CD8-positive, alpha-beta memory T cell (primary cell): Measurements from ENCODE around the gene SRA1. TPM values are rescaled to one million over a fixed set of nuclear protein-coding genes. Genes with fewer than 3 reads are reported as not detected.
A peak's percentile ranks its signal among the peaks of the same experiment; 100 is the strongest.

ENCODE experiments used
- CTCF ChIA-PET: fragments of 350-600 bp; sonication (Branson Sonifier 250); formaldehyde crosslinking; loops from one replicate; lab custom pipeline; 2021; ENCODE audit warnings: antibody characterized with exemption; lab: Charles Lee
- POLR2A ChIA-PET: fragments of 350-600 bp; sonication (Branson Sonifier 250); formaldehyde crosslinking; loops from one replicate; lab custom pipeline; 2021; ENCODE audit warnings: antibody characterized with exemption; lab: Charles Lee
- DNase-seq, 5 donors: peaks; one replicate each; pipeline versions ENCODE4 v3.0.0 to v3.0.0-alpha.2; 2020 to 2022; ENCODE audit warnings: mixed read lengths in 1 of 5
- H3K27ac ChIP-seq: one replicate; pipeline ENCODE4 v1.7.0; 2013; ENCODE audit warnings: low read depth, mild to moderate bottlenecking, low read length, moderate library complexity
- H3K27me3 ChIP-seq: 2 replicates; pipeline ENCODE4 v1.7.0; 2013; ENCODE audit warnings: low read length, mild to moderate bottlenecking; ENCODE audit not compliant: insufficient read depth, poor library complexity, severe bottlenecking
- H3K36me3 ChIP-seq: 2 replicates; pipeline ENCODE4 v1.7.0; 2013; ENCODE audit warnings: mild to moderate bottlenecking, low read length, moderate library complexity; ENCODE audit not compliant: insufficient read depth
- H3K4me1 ChIP-seq: 2 replicates; pipeline ENCODE4 v1.7.0; 2013; ENCODE audit warnings: mild to moderate bottlenecking, low read length, moderate library complexity; ENCODE audit not compliant: insufficient read depth
- H3K4me3 ChIP-seq: 2 replicates; pipeline ENCODE4 v1.7.0; 2013; ENCODE audit warnings: mild to moderate bottlenecking, low read length
- H3K9me3 ChIP-seq: 2 replicates; pipeline ENCODE4 v1.7.0; 2013; ENCODE audit warnings: mild to moderate bottlenecking, low read length
- H3K27ac Mint-ChIP-seq, 8 donors: one replicate each; pipeline ENCODE4 v1.8.0; 2020 to 2021; ENCODE audit warnings: mixed read lengths in 8 of 8, mild to moderate bottlenecking in 6 of 8, inconsistent platforms in 3 of 8, moderate library complexity in 3 of 8
- H3K27me3 Mint-ChIP-seq, 2 donors: one replicate each; pipeline ENCODE4 v1.8.0; 2020 to 2021; ENCODE audit warnings: mixed read lengths in 2 of 2, mild to moderate bottlenecking in 1 of 2, moderate library complexity in 1 of 2
- H3K36me3 Mint-ChIP-seq, 3 donors: one replicate each; pipeline ENCODE4 v1.8.0; 2020 to 2021; ENCODE audit warnings: mixed read lengths in 3 of 3, inconsistent platforms in 1 of 3, mild to moderate bottlenecking in 1 of 3
- H3K4me1 Mint-ChIP-seq, 3 donors: one replicate each; pipeline ENCODE4 v1.8.0; 2020 to 2021; ENCODE audit warnings: mixed read lengths in 3 of 3, inconsistent platforms in 1 of 3, mild to moderate bottlenecking in 1 of 3
- H3K4me3 Mint-ChIP-seq, 7 donors: one replicate each; pipeline ENCODE4 v1.8.0; 2020 to 2021; ENCODE audit warnings: mixed read lengths in 7 of 7, mild to moderate bottlenecking in 6 of 7, moderate library complexity in 4 of 7, inconsistent platforms in 2 of 7
- H3K9me3 Mint-ChIP-seq, 5 donors: one replicate each; pipeline ENCODE4 v1.8.0; 2020 to 2022; ENCODE audit warnings: mixed read lengths in 5 of 5, mild to moderate bottlenecking in 3 of 5, moderate library complexity in 2 of 5, inconsistent platforms in 1 of 5
- polyA plus RNA-seq: library from polyadenylated mRNA; unstranded; fragments of 300-500 nt; fragmentation: Illumina TruSeq; gene quantifications from one replicate; pipeline ENCODE4 v1.2.3, GENCODE V29; 2021
- total RNA-seq, 2 experiments: library from RNA; stranded (reverse); gene quantifications; one replicate each; pipeline ENCODE4 v1.2.3, GENCODE V29; 2021

SRA1 gene
- total and polyA plus RNA-seq, 3 experiments from 2014 or later: 36.1 to 60.7 (median 59.6) TPM

GRCh38 chr5:140555747-140556312 lies 1.4 kb downstream of the SRA1 start:
- no peak for DNase-seq
- H3K4me1 Mint-ChIP-seq: peaks cover 48 to 55% (median 50%) of the 10 kb centered on the region in 3 donors
- peaks cover 0 to 54% (median 7%) of the 10 kb centered on the region in 3 donors for H3K36me3 Mint-ChIP-seq
- H3K27me3 Mint-ChIP-seq: no peaks in the 10 kb centered on the region
- H3K27me3 ChIP-seq: no peaks in the 10 kb centered on the region
- H3K4me3 ChIP-seq: peak overlapping the region; percentile 60
- peak overlapping the region; percentile 77 to 97 (median 93) for H3K4me3 Mint-ChIP-seq
- peaks cover 7% of the 10 kb centered on the region for H3K36me3 ChIP-seq
- no peaks in the 10 kb centered on the region for H3K9me3 ChIP-seq
- H3K27ac ChIP-seq: peak overlapping the region; percentile 96
- H3K4me1 ChIP-seq: peaks cover 30% of the 10 kb centered on the region
- H3K9me3 Mint-ChIP-seq: no peaks in the 10 kb centered on the region
- POLR2A ChIA-PET: no interaction called here
- CTCF ChIA-PET: interaction anchor here (1.0 to 1.2 kb wide), 2 partner anchors 9 to 84 kb away, joined by 3 read pairs; partner anchors contain the start of genes EIF4EBP3 and TMCO6
- peak overlapping the region; percentile 91 to 99 (median 96) for H3K27ac Mint-ChIP-seq

- H3K27ac Mint-ChIP-seq: peak overlapping the region in 7 of 8 donors; percentile 53 to 98 (median 79)
- peak overlapping the region in 3 of 7 donors; percentile 0 to 28 (median 2) for H3K4me3 Mint-ChIP-seq
- H3K27ac ChIP-seq: no peak overlapping the region
- H3K36me3 Mint-ChIP-seq: peaks cover 0 to 58% (median 9%) of the 10 kb centered on the region in 3 donors
- H3K9me3 Mint-ChIP-seq: no peaks in the 10 kb centered on the region
- H3K4me1 ChIP-seq: peaks cover 37% of the 10 kb centered on the region
- ChIA-PET POLR2A (interaction anchor here (0.7 kb wide), 1 partner anchor 10 kb away, joined by 3 read pairs; no protein-coding TSS in a partner anchor), CTCF (no interaction called here)
- H3K27me3 Mint-ChIP-seq: no peaks in the 10 kb centered on the region
- H3K4me1 Mint-ChIP-seq: peaks cover 52 to 64% (median 55%) of the 10 kb centered on the region in 3 donors
- no peak for DNase-seq
- H3K4me3 ChIP-seq: no peak overlapping the region
- H3K9me3 ChIP-seq: no peaks in the 10 kb centered on the region
- H3K36me3 ChIP-seq: peaks cover 11% of the 10 kb centered on the region
- no peaks in the 10 kb centered on the region for H3K27me3 ChIP-seq
Observed at GRCh38 chr5:140554454-140554853, 2.8 kb downstream of the SRA1 start.

DNA sequence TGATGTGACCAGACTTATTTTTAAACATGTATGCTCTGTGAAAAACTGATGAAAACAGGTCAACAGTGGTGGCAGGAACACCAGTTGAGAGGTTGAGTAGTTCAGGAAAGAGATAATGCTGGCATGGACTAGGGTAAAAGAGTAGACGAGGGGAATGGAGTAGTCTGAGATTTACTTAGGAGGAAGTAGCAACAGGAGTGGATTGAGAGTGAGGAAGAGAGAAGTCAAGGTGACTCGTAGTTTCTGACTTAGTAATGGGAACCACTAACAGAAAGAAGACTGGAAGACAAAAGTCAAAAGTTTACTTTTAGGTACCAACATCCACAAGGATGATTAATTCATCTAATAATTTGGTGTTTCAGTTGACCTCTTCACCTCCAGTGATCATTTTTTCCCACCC lies 3.6 kb downstream of the SRA1 start:
- H3K27ac Mint-ChIP-seq: peak overlapping the region in 7 of 8 donors; percentile 12 to 82 (median 62)
- Histone ChIP-seq H3K9me3 (no peaks in the 10 kb centered on the region), H3K27me3 (no peaks in the 10 kb centered on the region), H3K27ac (no peak overlapping the region), H3K4me3 (no peak overlapping the region), H3K4me1 (peaks cover 45% of the 10 kb centered on the region), H3K36me3 (peaks cover 11% of the 10 kb centered on the region)
- no peaks in the 10 kb centered on the region for H3K9me3 Mint-ChIP-seq
- peaks cover 56 to 72% (median 62%) of the 10 kb centered on the region in 3 donors for H3K4me1 Mint-ChIP-seq
- peaks cover 0 to 65% (median 9%) of the 10 kb centered on the region in 3 donors for H3K36me3 Mint-ChIP-seq
- DNase-seq: no peak
- ChIA-PET POLR2A (interaction anchor here (1.0 kb wide), 1 partner anchor 74 kb away, joined by 3 read pairs; no protein-coding TSS in a partner anchor), CTCF (no interaction called here)
- H3K4me3 Mint-ChIP-seq: peak overlapping the region in 3 of 7 donors; percentile 6 to 28 (median 23)
- H3K27me3 Mint-ChIP-seq: no peaks in the 10 kb centered on the region

- Mint-ChIP-seq H3K9me3 (no peaks in the 10 kb centered on the region), H3K27me3 (no peaks in the 10 kb centered on the region), H3K27ac (peak overlapping the region in 4 of 8 donors; percentile 29 to 86 (median 52)), H3K36me3 (peaks cover 0 to 58% (median 9%) of the 10 kb centered on the region in 3 donors), H3K4me1 (peaks cover 55 to 79% (median 69%) of the 10 kb centered on the region in 3 donors), H3K4me3 (no peak overlapping the region)
- Histone ChIP-seq H3K9me3 (no peaks in the 10 kb centered on the region), H3K27me3 (no peaks in the 10 kb centered on the region), H3K36me3 (peaks cover 11% of the 10 kb centered on the region), H3K27ac (no peak overlapping the region), H3K4me1 (peaks cover 55% of the 10 kb centered on the region), H3K4me3 (no peak overlapping the region)
- DNase-seq: no peak
- ChIA-PET CTCF (interaction anchor here (1.1 to 1.3 kb wide), 2 partner anchors 96 to 159 kb away, joined by 3 to 5 read pairs; partner anchors contain the start of genes IK and NDUFA2), POLR2A (no interaction called here)
Observed at GRCh38 chr5:140551872-140552271, 5.4 kb downstream of the SRA1 start.

- peaks cover 0 to 54% (median 5%) of the 10 kb centered on the region in 3 donors for H3K36me3 Mint-ChIP-seq
- H3K27ac ChIP-seq: no peak overlapping the region
- DNase-seq: no peak
Observed at GRCh38 chr5:140550147-140551079, 6.9 kb downstream of the SRA1 start.

GRCh38 chr5:140549237-140550144 lies 7.8 kb downstream of the SRA1 start:
- Histone ChIP-seq H3K9me3 (no peaks in the 10 kb centered on the region), H3K27me3 (no peaks in the 10 kb centered on the region), H3K27ac (peak overlapping the region; percentile 19), H3K4me3 (no peak overlapping the region), H3K36me3 (peaks cover 11% of the 10 kb centered on the region), H3K4me1 (peaks cover 38% of the 10 kb centered on the region)
- Mint-ChIP-seq H3K9me3 (no peaks in the 10 kb centered on the region), H3K27ac (peak overlapping the region; percentile 68 to 95 (median 94)), H3K27me3 (no peaks in the 10 kb centered on the region), H3K4me1 (peaks cover 38 to 57% (median 51%) of the 10 kb centered on the region in 3 donors), H3K4me3 (peak overlapping the region in 5 of 7 donors; percentile 52 to 80 (median 70)), H3K36me3 (peaks cover 0 to 57% (median 9%) of the 10 kb centered on the region in 3 donors)
- POLR2A ChIA-PET: interaction anchor here (1.3 to 3.1 kb wide), 4 partner anchors 8 to 97 kb away, joined by 3 to 29 read pairs (median 8); partner anchors contain the start of genes APBB3, NDUFA2, SLC35A4 and SRA1
- CTCF ChIA-PET: interaction anchor here (2.3 to 3.6 kb wide), 3 partner anchors 9 to 93 kb away, joined by 9 to 34 read pairs (median 10); partner anchors contain the start of gene SRA1
- DNase-seq: no peak

More at GRCh38 chr5:140550147-140551079, 6.9 kb downstream of the SRA1 start:
- Histone ChIP-seq H3K27me3 (no peaks in the 10 kb centered on the region), H3K9me3 (no peaks in the 10 kb centered on the region), H3K4me3 (no peak overlapping the region), H3K4me1 (peaks cover 43% of the 10 kb centered on the region), H3K36me3 (peaks cover 11% of the 10 kb centered on the region)
- POLR2A ChIA-PET: interaction anchor here (1.3 kb wide), 1 partner anchor 96 kb away, joined by 3 read pairs; the partner anchor contains the start of gene NDUFA2
- Mint-ChIP-seq H3K27ac (peak overlapping the region in 7 of 8 donors; percentile 19 to 95 (median 74)), H3K4me1 (peaks cover 47 to 66% (median 59%) of the 10 kb centered on the region in 3 donors), H3K9me3 (no peaks in the 10 kb centered on the region), H3K27me3 (no peaks in the 10 kb centered on the region), H3K4me3 (peak overlapping the region in 1 of 7 donors; percentile 71)
- CTCF ChIA-PET: interaction anchor here (0.6 kb wide), 1 partner anchor 125 kb away, joined by 3 read pairs; no protein-coding TSS in a partner anchor
